Heart right ventricle (tissue), 16 donors: ENCODE results near the gene CHD2. TPM values are rescaled to one million over a fixed set of nuclear protein-coding genes. Genes with fewer than 3 reads are reported as not detected.

Experiments used
- ATAC-seq, 8 donors: fragments of 200-7000 bp; cut with Tn5 transposase; one replicate each; pipeline ENCODE4 v1.9.1; 2020; ENCODE audit warnings: mild to moderate bottlenecking in 8 of 8, moderate library complexity in 8 of 8, moderate number of reproducible peaks in 1 of 8
- DNase-seq, 2 donors: peaks; one replicate each; pipeline ENCODE4 v3.0.0-alpha.2; 2020
- H3K27ac ChIP-seq, 10 donors: fragments of 200-600 bp; sonication (generic) in 2 of 10; one replicate each; pipeline versions ENCODE4 v1.5.0 to v1.8.0; 2020 to 2022; ENCODE audit warnings: mild to moderate bottlenecking in 3 of 10
- H3K27me3 ChIP-seq, 7 donors: fragments of 200-600 bp; one replicate each; pipeline ENCODE4 v1.8.0; 2021 to 2022; ENCODE audit warnings: mild to moderate bottlenecking in 2 of 7
- H3K36me3 ChIP-seq, 9 donors: fragments of 200-600 bp; sonication (generic) in 1 of 9; one replicate each; pipeline versions ENCODE4 v1.5.0 to v1.8.0; 2020 to 2022; ENCODE audit warnings: mild to moderate bottlenecking in 2 of 9
- H3K4me1 ChIP-seq, 9 donors: fragments of 200-600 bp; sonication (generic) in 1 of 9; one replicate each; pipeline versions ENCODE4 v1.5.0 to v1.8.0; 2020 to 2022; ENCODE audit warnings: mild to moderate bottlenecking in 4 of 9
- H3K4me3 ChIP-seq, 10 donors: fragments of 200-600 bp; sonication (generic) in 2 of 10; one replicate each; pipeline versions ENCODE4 v1.5.0 to v1.8.0; 2020 to 2022; ENCODE audit warnings: mild to moderate bottlenecking in 7 of 10, moderate library complexity in 2 of 10
- H3K9me3 ChIP-seq, 11 donors: fragments of 200-600 bp in 10 of 11; sonication (generic) in 2 of 11; one replicate each; pipeline versions ENCODE4 v1.5.0 to v1.8.0; 2013 to 2022; ENCODE audit warnings: mild to moderate bottlenecking in 2 of 11, control low read depth in 1 of 11, moderate library complexity in 1 of 11
- CTCF ChIP-seq, 9 donors: fragments of 200-600 bp; sonication (generic) in 2 of 9; IDR thresholded peaks; one replicate each; pipeline versions ENCODE4 v1.5.0 to v1.8.0; 2021 to 2022; ENCODE audit warnings: antibody characterized with exemption in 9 of 9, mild to moderate bottlenecking in 5 of 9, moderate library complexity in 1 of 9
- WGBS, 2 donors: extraction: QIAGEN DNeasy Blood & Tissue Kit; methylation state at CpG; one replicate each; pipeline ENCODE4 v1.1.7; 2013; ENCODE audit warnings: inconsistent platforms in 1 of 2; 5-methylcytosine and 5-hydroxymethylcytosine counted together
- intact Hi-C, 10 donors: fragments of 100-400 bp; cut with DNase I; formaldehyde crosslinking; loops; one replicate each; pipeline versions ENCODE4 v1.11.1 to v1.14.2; 2022
- polyA plus RNA-seq, 2 donors: library from polyadenylated mRNA; stranded (reverse); fragments of 200-250 nt; gene quantifications; one replicate each; pipeline ENCODE4 v1.2.3, GENCODE V29; 2013
- total RNA-seq, 10 donors: library from RNA; stranded (reverse); fragmentation: NEBNext Ultra II Directional in 3 of 10; extraction: Animal tissue kit (Norgen Biotek cat#: 25700) in 3 of 10; gene quantifications; one replicate each; pipeline versions ENCODE4 v1.2.1 to v1.2.4, GENCODE V29; 2021 to 2023
- donor health status: Arrhythmogenic right ventricular cardiomyopathy.
- donor health status: ischemic (EF 13 %, LVEDD 7.1; RV severe dilation, severe dysfunction).
- donor health status: healthy with polysubstance abuse.
- donor health status: DM: no; HTN: yes; CAD: no.
- donor health status: DM: no; HTN: no; CAD: no.
- donor health status: ischemic (EF 25% LVEDD 6.9; RV normal size, moderate dysfunction).
- donor health status: ischemic (EF 25% LVEDD 5.7; RV mildly dilated, moderate dysfunction).
- donor health status: healthy.
- donor health status: DM: yes; HTN: yes; CAD: no.
- donor health status: Ischemic cardiomyopathy.
- donor health status: ischemic (EF 35%, LVEDD 5.7; RV mildly dilated, moderate dysfunction).
- donor health status: nonischemic (EF 11% LVEDD 7.7; RV severe dilation, severe dysfunction).
- donor health status: DM: yes; HTN: yes; CAD: no.
- donor health status: PGD.
- donor health status: ischemic (EF 29% LVEDD 5.4; RV normal size, mild dysfunction).
- donor health status: nonischemic (EF 23%, LVEDD 6.1; RV moderate dilation, normal function).

The CHD2 gene
- total and polyA plus RNA-seq, 12 donors, result 12.2 to 74.0 (median 54.6) TPM

GRCh38 chr15:93070551-93071296 is 170.6 kb downstream of the CHD2 start:
- ATAC-seq, result no peak
- intact Hi-C loops, result loop anchor here in 1 of 10 donors (10.0 kb wide), 1 partner anchor 914 kb away; no protein-coding TSS in a partner anchor
- Histone ChIP-seq H3K9me3 (no peaks in the 10 kb centered on the region), H3K27ac (peak overlapping the region in 7 of 10 donors; percentile 72 to 89 (median 87)), H3K4me3 (peak overlapping the region; percentile 5 to 84 (median 72)), H3K4me1 (peaks cover 0 to 66% (median 27%) of the 10 kb centered on the region in 9 donors), H3K27me3 (peaks cover 0 to 52% (median 9%) of the 10 kb centered on the region in 7 donors), H3K36me3 (peaks cover 0 to 3% (median 0%) of the 10 kb centered on the region in 9 donors)
- WGBS, 2 donors, result 72 to 79% methylated on average over 10 of the region's 10 CpGs
- TF ChIP-seq CTCF (IDR thresholded peaks at IDR 0.05), result no peak
- no peak for DNase-seq

- peaks cover 0 to 63% (median 25%) of the 10 kb centered on the region in 9 donors for H3K4me1 ChIP-seq
- ATAC-seq (peak in 1 of 8 donors; percentile 4), DNase-seq (no peak)
- H3K36me3 ChIP-seq, result no peaks in the 10 kb centered on the region
- intact Hi-C loops, result loop anchor here in 1 of 10 donors (10.0 kb wide), 1 partner anchor 913 kb away; no protein-coding TSS in a partner anchor
- H3K27me3 ChIP-seq, result peaks cover 0 to 55% (median 9%) of the 10 kb centered on the region in 7 donors
- 24 to 37% methylated on average over 21 to 22 of the region's 22 CpGs for WGBS, 2 donors
- peak overlapping the region; percentile 5 to 84 (median 72) for H3K4me3 ChIP-seq
- H3K27ac ChIP-seq, result peak overlapping the region; percentile 58 to 89 (median 82)
- H3K9me3 ChIP-seq, result no peaks in the 10 kb centered on the region
- TF ChIP-seq CTCF (IDR thresholded peaks at IDR 0.05), result no peak
These were observed 171.4 kb downstream of the CHD2 start for GRCh38 chr15:93071469-93071936.

GRCh38 chr15:93072011-93072410 is 171.9 kb downstream of the CHD2 start:
- ATAC-seq (peak in 5 of 8 donors; percentile 13 to 35 (median 30)), DNase-seq (no peak)
- Histone ChIP-seq H3K4me3 (peak overlapping the region; percentile 55 to 84 (median 72)), H3K4me1 (peaks cover 0 to 58% (median 23%) of the 10 kb centered on the region in 9 donors), H3K27ac (peak overlapping the region; percentile 58 to 89 (median 82)), H3K36me3 (no peaks in the 10 kb centered on the region), H3K9me3 (no peaks in the 10 kb centered on the region), H3K27me3 (peaks cover 0 to 55% (median 9%) of the 10 kb centered on the region in 7 donors)
- TF ChIP-seq CTCF (IDR thresholded peaks at IDR 0.05), result no peak
- intact Hi-C loops, result loop anchor here in 1 of 10 donors (10.0 kb wide), 1 partner anchor 913 kb away; no protein-coding TSS in a partner anchor
- WGBS, 2 donors, result 2 to 3% methylated on average over 10 of the region's 10 CpGs
